Body of pancreas (tissue), 4 donors: ENCODE results near the gene LHFPL4. TPM values are rescaled to one million over a fixed set of nuclear protein-coding genes. Genes with fewer than 3 reads are reported as not detected.
"Not testable (repeated sequence)": the region's sequence is repeated elsewhere in the genome, so short reads cannot be mapped to it uniquely, and the experiment has no call there.

ENCODE experiments used
- ATAC-seq: fragments of 150-250 bp; one replicate; pipeline ENCODE4 v1.9.1; 2016
- DNase-seq, 4 donors: peaks; one replicate each; pipeline ENCODE4 v3.0.0-alpha.2; 2019
- H3K27ac ChIP-seq, 4 donors: fragments of 200-600 bp; sonication (generic); 1 replicate in 3 of 4; 2 replicates in 1 of 4; pipeline versions ENCODE4 v1.5.1 to v1.6.1; 2016 to 2019; ENCODE audit warnings: mild to moderate bottlenecking in 1 of 4, mixed read lengths in 1 of 4, moderate library complexity in 1 of 4
- H3K27me3 ChIP-seq, 2 donors: fragments of 200-600 bp; sonication (generic); one replicate each; pipeline ENCODE4 v1.6.0; 2016; ENCODE audit warnings: mild to moderate bottlenecking in 1 of 2
- H3K36me3 ChIP-seq, 2 donors: fragments of 200-600 bp; sonication (generic); replicated peaks in 1 of 2; 2 replicates each; pipeline ENCODE4 v1.5.1; 2016; ENCODE audit warnings: low read depth in 2 of 2; ENCODE audit not compliant: insufficient read depth in 1 of 2
- H3K4me1 ChIP-seq: fragments of 200-600 bp; sonication (generic); one replicate; pipeline ENCODE4 v1.6.0; 2016
- H3K4me3 ChIP-seq, 2 donors: fragments of 200-600 bp; sonication (generic); 1 replicate in 1 of 2; 2 replicates in 1 of 2; pipeline ENCODE4 v1.5.1; 2016 to 2019
- H3K9me3 ChIP-seq, 3 donors: fragments of 200-600 bp; sonication (generic); 1 replicate in 2 of 3; 2 replicates in 1 of 3; pipeline ENCODE4 v1.5.1; 2016
- POLR2A ChIP-seq, 3 donors: fragments of 450-650 bp; IDR thresholded peaks; one replicate each; pipeline ENCODE4 v1.6.1; 2016; ENCODE audit warnings: antibody characterized with exemption in 3 of 3, mild to moderate bottlenecking in 2 of 3
- WGBS, 2 donors: methylation state at CpG; one replicate each; pipeline ENCODE4 v1.1.5; 2017; 5-methylcytosine and 5-hydroxymethylcytosine counted together
- intact Hi-C: fragments of 100-400 bp; cut with DNase I; formaldehyde crosslinking; loops from one replicate; pipeline ENCODE4 v1.15.1; 2023
- total RNA-seq, 2 donors: library from RNA; depleted of rRNA; stranded (reverse); fragments of >200 nt; gene quantifications; one replicate each; pipeline ENCODE4 v1.1.0, GENCODE V29; 2016
- TF ChIP-seq, protein P1 (sequence below), 7 experiments: fragments of 450-650 bp in 4 of 7; fragments of 200-600 bp in 3 of 7; sonication (generic) in 3 of 7; IDR thresholded peaks; one replicate each; pipeline ENCODE4 v1.5.1; 2016 to 2019; ENCODE audit warnings: antibody characterized with exemption in 7 of 7

LHFPL4 gene
- total RNA-seq = under 1 TPM; 0.52 to 0.66 TPM

GRCh38 chr3:9553021-9553947 is at the start of gene LHFPL4:
Gene LHFPL4, minus strand, starts transcription at chr3:9553822. Its CDS starts 1,143 bp downstream, at chr3:9552679.
- Histone ChIP-seq H3K9me3 (no peaks in the 10 kb centered on the region), H3K27ac (no peak within 1 kb of the TSS), H3K4me3 (no peak within 1 kb of the TSS), H3K27me3 (peaks cover 0 to 9% of the 10 kb centered on the region in 2 donors), H3K36me3 (no peaks in the 10 kb centered on the region), H3K4me1 (no peaks in the 10 kb centered on the region)
- intact Hi-C loops = no loop called here
- no peak for TF ChIP-seq POLR2A (IDR thresholded peaks at IDR 0.05)
- TF ChIP-seq, protein P1, sequence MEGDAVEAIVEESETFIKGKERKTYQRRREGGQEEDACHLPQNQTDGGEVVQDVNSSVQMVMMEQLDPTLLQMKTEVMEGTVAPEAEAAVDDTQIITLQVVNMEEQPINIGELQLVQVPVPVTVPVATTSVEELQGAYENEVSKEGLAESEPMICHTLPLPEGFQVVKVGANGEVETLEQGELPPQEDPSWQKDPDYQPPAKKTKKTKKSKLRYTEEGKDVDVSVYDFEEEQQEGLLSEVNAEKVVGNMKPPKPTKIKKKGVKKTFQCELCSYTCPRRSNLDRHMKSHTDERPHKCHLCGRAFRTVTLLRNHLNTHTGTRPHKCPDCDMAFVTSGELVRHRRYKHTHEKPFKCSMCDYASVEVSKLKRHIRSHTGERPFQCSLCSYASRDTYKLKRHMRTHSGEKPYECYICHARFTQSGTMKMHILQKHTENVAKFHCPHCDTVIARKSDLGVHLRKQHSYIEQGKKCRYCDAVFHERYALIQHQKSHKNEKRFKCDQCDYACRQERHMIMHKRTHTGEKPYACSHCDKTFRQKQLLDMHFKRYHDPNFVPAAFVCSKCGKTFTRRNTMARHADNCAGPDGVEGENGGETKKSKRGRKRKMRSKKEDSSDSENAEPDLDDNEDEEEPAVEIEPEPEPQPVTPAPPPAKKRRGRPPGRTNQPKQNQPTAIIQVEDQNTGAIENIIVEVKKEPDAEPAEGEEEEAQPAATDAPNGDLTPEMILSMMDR (IDR thresholded peaks at IDR 0.05) = no peak
- 1 to 2% methylated on average over 11 to 52 of the region's 75 CpGs for WGBS, 2 donors
- DNase-seq (peak in 1 of 4 donors; percentile 8), ATAC-seq (no peak)

DNA sequence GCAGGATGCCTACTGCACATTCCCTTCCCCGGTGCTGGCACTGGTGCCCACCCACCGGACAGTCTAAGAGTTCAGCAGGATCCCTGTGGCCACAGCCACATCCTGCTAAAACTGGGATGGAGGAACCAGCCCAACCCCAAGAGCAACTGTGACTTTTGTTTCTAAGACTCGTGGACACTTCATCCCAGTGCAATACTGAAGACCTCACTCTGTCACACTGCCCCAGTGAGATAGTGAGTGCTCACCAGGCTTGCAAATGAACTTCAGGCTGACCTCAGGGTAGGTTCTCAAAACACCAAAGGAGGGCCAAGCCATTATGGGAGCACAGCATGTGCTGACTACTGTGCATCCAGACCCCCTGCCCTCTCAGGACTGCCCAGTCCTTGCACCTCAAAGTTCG is 49.0 kb upstream of the LHFPL4 start:
- no peak for TF ChIP-seq POLR2A (IDR thresholded peaks at IDR 0.05)
- TF ChIP-seq, protein P1 (IDR thresholded peaks at IDR 0.05) = no peak
- H3K36me3 ChIP-seq = no peaks in the 10 kb centered on the region
- peaks cover 0 to 7% (median 0%) of the 10 kb centered on the region in 3 donors for H3K9me3 ChIP-seq
- WGBS, 2 donors = 66 to 81% methylated on average over 2 to 4 of the region's 4 CpGs
- H3K4me1 ChIP-seq = peaks cover 20% of the 10 kb centered on the region
- no peaks in the 10 kb centered on the region for H3K27me3 ChIP-seq
- no peak overlapping the region for H3K4me3 ChIP-seq
- H3K27ac ChIP-seq = no peak overlapping the region
- intact Hi-C loops = no loop called here
- ATAC-seq (no peak), DNase-seq (no peak)

DNA sequence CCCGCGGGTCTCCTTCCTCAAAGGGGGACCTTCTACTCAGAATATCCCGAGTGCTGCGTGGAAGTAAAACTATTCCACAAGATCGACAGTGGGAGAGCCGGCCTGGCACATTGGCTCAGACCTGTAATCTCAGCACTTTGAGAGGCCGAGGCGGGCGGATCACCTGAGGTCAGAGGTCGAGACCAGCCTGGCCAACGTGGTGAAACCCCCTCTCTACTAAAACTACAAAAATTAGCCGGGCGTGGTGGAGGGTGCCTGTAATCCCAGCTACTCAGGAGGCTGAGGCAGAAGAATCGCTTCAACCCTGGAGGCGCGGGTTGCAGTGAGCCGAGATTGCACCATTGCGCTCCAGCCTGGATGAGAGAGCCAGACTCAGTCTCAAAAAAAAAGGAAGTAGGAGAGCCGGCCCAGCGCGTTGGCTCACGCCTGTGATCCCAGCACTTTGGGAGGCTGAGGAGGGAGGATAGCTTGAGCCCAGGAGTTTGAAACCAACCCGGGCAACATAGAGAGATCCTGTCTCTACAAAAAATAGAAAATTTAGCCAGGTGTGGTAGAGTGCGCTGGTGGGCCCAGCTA is 47.5 kb upstream of the LHFPL4 start:
- 83 to 85% methylated on average over 17 to 19 of the region's 24 CpGs for WGBS, 2 donors
- Histone ChIP-seq H3K4me1 (peaks cover 20% of the 10 kb centered on the region), H3K27ac (peak overlapping the region in 2 of 4 donors; percentile 50 to 52)
- H3K27me3 ChIP-seq, ATAC-seq, DNase-seq, H3K9me3 ChIP-seq, intact Hi-C loops, H3K36me3 ChIP-seq, H3K4me3 ChIP-seq: not testable (repeated sequence)

DNA sequence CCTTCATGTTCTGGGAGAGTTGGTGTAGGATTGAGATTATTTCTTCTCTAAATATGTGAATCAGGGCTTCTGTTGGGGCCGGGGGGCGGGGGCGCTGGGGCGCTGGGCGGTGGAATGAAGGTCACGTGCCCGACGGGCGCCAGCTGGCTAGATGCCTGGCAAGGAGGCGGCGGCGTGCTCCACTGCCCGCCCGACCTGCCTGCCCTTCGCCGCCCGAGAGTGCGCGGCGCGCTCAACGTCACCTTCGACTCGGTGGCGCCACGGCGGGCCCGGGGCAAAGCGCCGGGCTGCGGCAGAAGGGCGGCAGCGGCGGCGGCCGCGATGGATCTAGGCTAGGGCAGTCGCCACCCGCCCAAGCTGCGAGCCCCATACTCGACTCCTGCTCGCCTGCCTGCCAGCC is 47.0 kb upstream of the LHFPL4 start:
- TF ChIP-seq POLR2A (IDR thresholded peaks at IDR 0.05) = no peak
- TF ChIP-seq, protein P1 (IDR thresholded peaks at IDR 0.05) = no peak
- H3K36me3 ChIP-seq = no peaks in the 10 kb centered on the region
- no peak overlapping the region for H3K4me3 ChIP-seq
- intact Hi-C loops = no loop called here
- H3K9me3 ChIP-seq = peaks cover 0 to 7% (median 0%) of the 10 kb centered on the region in 3 donors
- H3K4me1 ChIP-seq = peaks cover 20% of the 10 kb centered on the region
- 0 to 4% methylated on average over 6 to 37 of the region's 42 CpGs for WGBS, 2 donors
- DNase-seq (peak; percentile 59 to 73 (median 64)), ATAC-seq (peak; percentile 83)
- H3K27ac ChIP-seq = peak overlapping the region in 2 of 4 donors; percentile 50 to 52
- no peaks in the 10 kb centered on the region for H3K27me3 ChIP-seq

DNA sequence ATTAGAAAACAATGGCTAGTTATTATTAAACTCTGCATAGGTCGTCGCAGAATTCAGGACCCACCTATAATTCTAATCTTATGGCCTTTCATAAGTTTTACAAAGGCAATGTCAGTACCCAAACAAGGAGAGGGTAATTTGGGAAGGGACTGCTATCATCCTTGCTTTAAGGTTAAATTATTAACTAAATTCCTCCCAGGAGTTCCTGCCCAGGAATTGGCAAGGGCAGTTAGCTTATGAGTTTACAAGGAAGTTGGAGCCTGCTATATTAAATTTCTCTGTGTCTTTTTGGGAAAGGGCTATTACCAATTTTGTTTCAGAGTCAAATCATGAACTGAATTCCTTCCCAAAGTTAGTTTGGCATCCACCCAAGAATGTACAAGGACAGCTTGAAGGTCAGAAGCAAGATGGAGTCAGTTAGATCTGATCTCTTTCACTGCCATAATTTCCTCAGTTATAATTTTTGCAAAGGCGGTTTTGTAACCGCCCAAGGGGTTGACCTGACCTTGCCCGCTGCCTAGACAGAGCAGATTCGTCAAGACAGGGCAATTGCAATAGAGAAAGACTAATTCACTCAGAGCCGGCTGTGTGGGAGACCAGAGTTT is 45.3 kb upstream of the LHFPL4 start:
- 45 to 56% methylated on average over 7 of the region's 7 CpGs for WGBS, 2 donors
- Histone ChIP-seq H3K4me3 (no peak overlapping the region), H3K27ac (peak overlapping the region in 3 of 4 donors; percentile 10 to 65 (median 63)), H3K9me3 (no peaks in the 10 kb centered on the region), H3K27me3 (no peaks in the 10 kb centered on the region), H3K4me1 (peaks cover 20% of the 10 kb centered on the region), H3K36me3 (no peaks in the 10 kb centered on the region)
- ATAC-seq (peak; percentile 60), DNase-seq (no peak)
- TF ChIP-seq, protein P1 (IDR thresholded peaks at IDR 0.05) = no peak
- TF ChIP-seq POLR2A (IDR thresholded peaks at IDR 0.05) = no peak
- intact Hi-C loops = no loop called here
